Adrenal gland (tissue), 12 donors: Measurements from ENCODE around the gene TBC1D22A. TPM values are rescaled to one million over a fixed set of nuclear protein-coding genes. Genes with fewer than 3 reads are reported as not detected.

ENCODE experiments used
- DNase-seq, 7 donors: peaks; one replicate each; pipeline ENCODE4 v3.0.0-alpha.2; 2019 to 2020
- H3K27ac ChIP-seq, 5 donors: fragments of 200-600 bp; sonication (generic) in 4 of 5; 1 replicate in 3 of 5; 2 replicates in 2 of 5; pipeline versions ENCODE4 v1.5.1 to v1.8.0; 2016 to 2020; ENCODE audit warnings: mild to moderate bottlenecking in 1 of 5
- H3K27me3 ChIP-seq: fragments of 200-600 bp; 2 replicates; pipeline ENCODE4 v1.8.0; 2021
- H3K36me3 ChIP-seq, 2 donors: fragments of 200-600 bp; replicated peaks in 1 of 2; 1 replicate in 1 of 2; 2 replicates in 1 of 2; pipeline versions ENCODE4 v1.5.1 to v1.8.0; 2018 to 2022
- H3K4me1 ChIP-seq, 2 donors: fragments of 200-600 bp; replicated peaks in 1 of 2; 1 replicate in 1 of 2; 2 replicates in 1 of 2; pipeline versions ENCODE4 v1.5.1 to v1.8.0; 2018 to 2021
- H3K4me3 ChIP-seq, 4 donors: fragments of 200-600 bp; sonication (generic) in 3 of 4; one replicate each; pipeline ENCODE4 v1.5.1; 2016 to 2018
- H3K9me3 ChIP-seq, 3 donors: fragments of 200-600 bp; sonication (generic) in 1 of 3; replicated peaks in 1 of 3; 1 replicate in 2 of 3; 2 replicates in 1 of 3; pipeline versions ENCODE4 v1.5.1 to v1.8.0; 2016 to 2021
- CTCF ChIP-seq, 6 experiments: fragments of 450-650 bp in 4 of 6; fragments of 200-600 bp in 2 of 6; sonication (generic) in 1 of 6; IDR thresholded peaks; 1 replicate in 5 of 6; 2 replicates in 1 of 6; pipeline versions ENCODE4 v1.5.1 to v1.8.0; 2016 to 2021; ENCODE audit warnings: antibody characterized with exemption in 6 of 6, mild to moderate bottlenecking in 2 of 6, moderate library complexity in 1 of 6
- POLR2A ChIP-seq, 2 donors: fragments of 450-650 bp; IDR thresholded peaks; one replicate each; pipeline ENCODE4 v1.6.1; 2017; ENCODE audit warnings: antibody characterized with exemption in 2 of 2, mild to moderate bottlenecking in 2 of 2, moderate library complexity in 1 of 2
- WGBS, 4 donors: extraction: QIAGEN DNeasy Blood & Tissue Kit in 2 of 4; methylation state at CpG; one replicate each; pipeline versions ENCODE4 v1.1.5 to v1.1.7; 2013 to 2017; 5-methylcytosine and 5-hydroxymethylcytosine counted together
- intact Hi-C, 2 donors: fragments of 100-400 bp; cut with DNase I; formaldehyde crosslinking; loops; one replicate each; pipeline versions ENCODE4 v1.14.1 to v1.15.0; 2022 to 2023
- polyA plus RNA-seq, 3 donors: library from polyadenylated mRNA; stranded (reverse); fragments of 200-250 nt in 2 of 3; fragments of 350-450 nt in 1 of 3; fragmentation: Illumina TruSeq in 1 of 3; extraction: RNeasy Lipid Tissue Mini Kit (QIAGEN cat#74804) in 1 of 3; gene quantifications; one replicate each; pipeline ENCODE4 v1.2.3, GENCODE V29; 2013 to 2014
- total RNA-seq, 9 donors: library from RNA; depleted of rRNA in 4 of 9; stranded (reverse); fragments of >200 nt in 4 of 9; fragments of 120-200 nt in 1 of 9; fragmentation: NEBNext Ultra II Directional in 1 of 9; extraction: Animal tissue kit (Norgen Biotek cat#: 25700) in 1 of 9; gene quantifications; one replicate each; pipeline versions ENCODE4 v1.1.0 to v1.2.4, GENCODE V29; 2013 to 2023
- donor health status: healthy with polysubstance abuse.
- donor health status: Bipolar disorder and iron deficiency.
- donor health status: DM: yes; HTN: yes; CAD: no.
- donor health status: DM: no; HTN: no; CAD: no.
- donor health status: DM: no; HTN: no; CAD: no.
- donor health status: DM: yes; HTN: yes; CAD: no.

TBC1D22A gene
- total and polyA plus RNA-seq, 12 donors: 11.5 to 44.2 (median 28.1) TPM

- intact Hi-C loops: no loop called here
- 92 to 95% (median 93%) methylated on average over 8 to 9 of the region's 9 CpGs for WGBS, 4 donors
- H3K27ac ChIP-seq: no peak overlapping the region
- no peaks in the 10 kb centered on the region for H3K27me3 ChIP-seq
- H3K9me3 ChIP-seq: no peaks in the 10 kb centered on the region
- peaks cover 0 to 7% of the 10 kb centered on the region in 2 donors for H3K4me1 ChIP-seq
- TF ChIP-seq CTCF (IDR thresholded peaks at IDR 0.05) (no peak), POLR2A (IDR thresholded peaks at IDR 0.05) (no peak)
- H3K36me3 ChIP-seq: no peaks in the 10 kb centered on the region
- DNase-seq: no peak
- no peak overlapping the region for H3K4me3 ChIP-seq
These were observed 94.9 kb downstream of the TBC1D22A start for GRCh38 chr22:46857142-46857884.

- 93 to 96% (median 94%) methylated on average over 6 of the region's 6 CpGs for WGBS, 4 donors
- intact Hi-C loops: no loop called here
- no peak overlapping the region for H3K4me3 ChIP-seq
- H3K9me3 ChIP-seq: no peaks in the 10 kb centered on the region
- H3K27me3 ChIP-seq: no peaks in the 10 kb centered on the region
- H3K27ac ChIP-seq: no peak overlapping the region
- no peak for DNase-seq
- peaks cover 0 to 7% of the 10 kb centered on the region in 2 donors for H3K4me1 ChIP-seq
- no peak for TF ChIP-seq CTCF (IDR thresholded peaks at IDR 0.05)
- TF ChIP-seq POLR2A (IDR thresholded peaks at IDR 0.05): no peak
- H3K36me3 ChIP-seq: no peaks in the 10 kb centered on the region
These were observed 95.4 kb downstream of the TBC1D22A start for GRCh38 chr22:46857885-46858143.

- Histone ChIP-seq H3K27ac (no peak overlapping the region), H3K9me3 (no peaks in the 10 kb centered on the region), H3K36me3 (no peaks in the 10 kb centered on the region), H3K4me1 (peaks cover 0 to 7% of the 10 kb centered on the region in 2 donors), H3K4me3 (no peak overlapping the region), H3K27me3 (no peaks in the 10 kb centered on the region)
- no peak for TF ChIP-seq POLR2A (IDR thresholded peaks at IDR 0.05)
- no peak for TF ChIP-seq CTCF (IDR thresholded peaks at IDR 0.05)
- WGBS, 4 donors: 96 to 98% (median 97%) methylated on average over 23 of the region's 23 CpGs
- intact Hi-C loops: no loop called here
- DNase-seq: no peak
These were observed 95.8 kb downstream of the TBC1D22A start for GRCh38 chr22:46858181-46858771.

- H3K4me1 ChIP-seq: no peaks in the 10 kb centered on the region
- H3K27ac ChIP-seq: no peak overlapping the region
- DNase-seq: no peak
- H3K9me3 ChIP-seq: no peaks in the 10 kb centered on the region
- no peak overlapping the region for H3K4me3 ChIP-seq
- intact Hi-C loops: no loop called here
- no peaks in the 10 kb centered on the region for H3K27me3 ChIP-seq
- TF ChIP-seq CTCF (IDR thresholded peaks at IDR 0.05): no peak
- no peak for TF ChIP-seq POLR2A (IDR thresholded peaks at IDR 0.05)
- WGBS, 4 donors: 93 to 98% (median 97%) methylated on average over 14 to 16 of the region's 16 CpGs
- no peaks in the 10 kb centered on the region for H3K36me3 ChIP-seq
These were observed 98.1 kb downstream of the TBC1D22A start for GRCh38 chr22:46860562-46860961.
